ENCODE results near the gene PTPN6.

The PTPN6 gene

DNA sequence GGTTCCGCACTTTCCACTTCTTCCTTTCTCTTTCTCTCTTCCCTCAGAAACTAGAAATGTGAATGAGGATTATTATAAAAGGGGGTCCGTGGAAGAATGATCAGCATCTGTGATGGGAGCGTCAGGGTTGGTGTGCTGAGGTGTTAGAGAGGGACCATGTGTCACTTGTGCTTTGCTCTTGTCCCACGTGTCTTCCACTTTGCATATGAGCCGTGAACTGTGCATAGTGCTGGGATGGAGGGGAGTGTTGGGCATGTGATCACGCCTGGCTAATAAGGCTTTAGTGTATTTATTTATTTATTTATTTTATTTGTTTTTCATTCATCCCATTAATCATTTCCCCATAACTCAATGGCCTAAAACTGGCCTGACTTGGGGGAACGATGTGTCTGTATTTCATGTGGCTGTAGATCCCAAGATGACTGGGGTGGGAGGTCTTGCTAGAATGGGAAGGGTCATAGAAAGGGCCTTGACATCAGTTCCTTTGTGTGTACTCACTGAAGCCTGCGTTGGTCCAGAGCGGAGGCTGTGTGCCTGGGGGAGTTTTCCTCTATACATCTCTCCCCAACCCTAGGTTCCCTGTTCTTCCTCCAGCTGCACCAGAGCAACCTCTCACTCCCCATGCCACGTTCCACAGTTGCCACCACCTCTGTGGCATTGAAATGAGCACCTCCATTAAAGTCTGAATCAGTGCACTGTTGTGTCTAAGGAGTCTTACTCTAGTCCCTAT lies 28.0 kb upstream of the PTPN6 start:
- no peak for DNase-seq

DNA sequence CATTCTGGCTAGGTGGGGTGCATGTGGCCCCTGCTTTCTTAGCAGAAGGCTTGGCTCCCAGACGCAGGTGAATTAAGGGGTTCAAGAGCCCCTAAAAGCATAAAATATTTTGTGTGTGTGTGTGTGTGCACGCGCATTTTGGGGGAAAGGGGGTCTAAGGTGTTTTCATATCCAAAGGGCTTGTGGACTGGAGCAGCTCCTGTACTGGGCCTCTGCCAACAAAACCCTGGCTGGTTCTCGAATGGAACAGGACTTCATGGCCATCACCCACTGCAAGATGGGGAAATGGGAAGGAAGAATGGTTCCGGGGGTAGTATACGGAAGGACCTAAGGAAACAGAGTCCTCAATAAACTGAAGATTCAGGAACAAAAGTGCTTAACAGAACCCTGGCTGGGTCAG lies 27.3 kb upstream of the PTPN6 start:
- no peak for DNase-seq

DNA sequence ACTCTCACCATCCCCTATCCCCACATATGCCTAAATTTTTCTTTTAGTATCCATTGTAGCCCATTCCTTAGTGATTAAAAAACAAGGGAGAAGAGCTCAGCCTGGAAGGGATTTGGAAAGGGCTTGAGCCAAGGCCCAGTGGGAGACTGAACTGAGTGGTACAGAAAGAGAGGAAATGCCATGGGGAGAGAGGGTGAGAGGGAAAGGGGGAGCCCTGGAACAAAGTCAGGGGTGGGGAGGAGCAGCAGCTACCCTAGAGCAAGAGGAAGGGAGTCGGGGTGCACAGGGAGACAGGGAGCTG lies 26.0 kb upstream of the PTPN6 start:
- DNase-seq = no peak

DNA sequence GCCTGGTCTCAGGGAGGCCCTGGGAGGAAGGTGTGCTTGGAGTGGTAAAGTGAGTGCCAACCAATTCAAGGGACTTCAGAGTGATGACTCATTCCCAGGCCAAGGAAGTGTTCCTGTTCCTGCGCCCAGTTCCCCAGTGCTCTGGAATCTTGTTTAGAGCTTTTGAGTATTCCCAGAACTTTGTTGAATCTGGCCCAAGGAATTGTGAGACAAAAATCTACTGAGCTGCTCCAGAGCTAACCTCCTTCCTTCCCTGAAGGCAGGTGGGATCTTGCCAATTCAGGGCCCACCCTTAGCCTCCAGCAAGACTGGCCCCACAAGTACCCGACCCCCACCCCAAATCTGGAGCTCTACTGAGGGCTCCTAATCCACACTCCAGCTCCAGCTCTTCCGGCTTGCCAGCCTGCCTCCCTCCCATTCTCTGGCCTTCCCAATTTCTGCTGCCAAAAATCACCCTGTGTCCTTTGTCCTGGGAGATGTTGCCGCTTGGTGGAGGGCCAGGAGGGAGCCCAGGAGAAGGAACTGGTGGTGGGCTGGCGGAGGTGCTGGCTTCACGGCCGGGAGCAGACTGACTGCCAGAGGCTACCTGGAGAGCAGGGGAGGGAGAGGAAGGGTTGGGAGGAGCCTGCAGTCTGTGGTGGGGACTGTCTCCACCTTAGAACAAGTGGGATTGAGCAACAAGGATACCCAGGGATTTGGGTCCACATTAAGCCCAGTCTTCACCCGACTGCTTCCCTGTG lies 25.4 kb upstream of the PTPN6 start:
- peak in 2 of 3 donors; percentile 25 to 43 for DNase-seq

DNA sequence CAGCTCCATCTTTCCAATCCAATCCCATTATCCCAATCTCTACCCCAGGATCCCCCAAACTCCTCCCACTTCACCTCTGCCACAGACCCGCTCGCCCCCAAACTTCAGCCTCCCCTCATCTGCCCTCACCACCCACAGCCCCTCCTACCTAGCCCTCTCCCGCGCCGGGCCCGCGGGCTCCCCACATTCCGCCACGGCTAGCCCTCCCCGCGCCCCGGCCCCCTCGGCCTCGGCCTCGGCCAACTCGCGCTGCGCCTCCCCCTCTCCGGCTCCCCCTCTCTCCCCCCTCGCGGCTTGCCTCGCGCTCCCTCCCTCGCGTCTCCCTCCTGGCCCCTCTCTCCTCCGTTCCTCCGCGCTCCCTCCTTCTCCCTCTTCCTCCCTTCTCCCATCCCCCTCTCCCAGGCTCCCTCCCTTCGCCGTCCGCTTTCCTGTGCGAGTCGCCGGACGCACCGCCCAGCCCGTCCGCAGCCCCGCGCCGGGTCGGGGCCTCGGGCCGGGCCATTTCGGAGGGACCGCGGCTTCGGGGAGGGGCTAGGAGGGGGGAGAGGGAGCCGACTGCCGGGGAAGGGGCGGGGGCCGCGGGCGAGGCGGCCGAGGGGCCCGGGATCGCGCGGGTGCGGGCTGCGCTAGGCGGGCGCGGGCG lies 23.7 kb upstream of the PTPN6 start, which contains the start of gene ATN1:
TSS of gene ATN1 (plus strand) at position 581 of the 643 bp plus-strand sequence. CDS start 6,043 bp downstream, outside the sequence.
- DNase-seq = peak in 2 of 3 donors; percentile 52 to 75

DNA sequence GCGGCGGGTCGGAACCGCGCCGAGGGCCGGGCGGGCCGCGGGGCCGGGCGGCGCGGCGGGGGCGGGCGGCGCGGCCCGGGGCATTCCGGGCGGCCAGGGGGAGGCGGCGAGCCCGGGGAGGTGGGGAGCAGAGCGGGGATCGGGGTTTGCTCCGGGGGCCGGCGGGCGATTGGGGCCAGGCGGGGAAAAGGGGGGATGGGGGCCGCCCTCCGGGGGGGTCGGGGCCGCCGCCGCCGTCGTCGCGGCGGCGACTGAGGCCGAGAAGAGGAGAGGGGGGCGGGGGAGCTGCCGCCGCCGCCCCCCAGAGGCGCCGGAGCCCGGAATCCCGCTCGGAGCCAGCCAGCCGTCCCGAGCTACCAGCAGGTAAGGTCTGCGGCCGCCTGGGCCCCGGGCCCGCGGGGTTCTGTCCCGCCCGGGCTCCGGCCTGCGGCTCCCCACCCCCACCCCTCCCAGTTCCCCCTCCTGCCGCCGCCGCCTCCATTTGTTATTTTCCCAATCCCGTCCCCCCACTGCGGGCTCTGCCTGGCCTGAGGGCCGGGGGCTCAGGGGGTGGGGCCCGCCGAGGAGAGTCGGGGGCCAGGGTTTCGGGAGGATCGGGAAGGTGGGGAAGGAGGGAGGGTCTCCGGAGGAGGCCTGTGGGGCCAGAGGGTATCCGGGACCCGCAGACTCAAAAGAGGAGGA lies 23.0 kb upstream of the PTPN6 start:
- DNase-seq = peak in 1 of 3 donors; percentile 43

DNA sequence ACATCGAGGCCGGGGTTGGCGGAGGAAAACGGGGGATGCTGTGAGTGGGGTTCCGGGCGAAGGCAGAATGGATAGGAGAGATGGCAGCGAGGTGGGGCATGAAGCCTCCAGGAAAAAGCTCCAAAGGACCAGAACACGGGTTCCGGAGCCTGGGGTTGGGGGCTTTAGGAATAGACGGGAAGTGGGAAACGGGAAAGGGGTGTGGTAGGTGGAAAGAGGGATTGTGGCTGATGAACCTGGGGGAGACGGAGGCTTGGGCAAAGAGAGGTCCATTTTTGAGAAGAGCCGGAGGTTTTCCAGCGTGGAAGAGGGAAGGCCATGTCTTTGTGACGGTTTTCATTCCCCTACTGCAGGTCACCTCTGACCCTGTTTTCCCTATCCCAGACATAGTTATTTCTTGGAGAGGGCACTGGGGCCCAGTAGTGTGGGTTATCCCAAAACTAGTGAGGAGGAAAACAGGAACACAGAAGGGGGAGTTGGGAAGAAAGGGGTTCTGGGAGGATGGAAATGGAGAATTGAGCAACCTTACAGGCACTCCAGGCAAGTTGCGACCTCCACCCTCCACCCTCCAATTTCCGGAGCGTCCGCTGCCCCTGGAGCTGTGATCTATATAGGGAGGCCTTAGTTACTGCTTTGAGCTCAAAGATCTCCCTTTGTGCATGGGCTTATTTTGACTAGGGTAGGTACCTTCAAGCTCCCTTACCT lies 22.3 kb upstream of the PTPN6 start:
- DNase-seq = no peak

DNA sequence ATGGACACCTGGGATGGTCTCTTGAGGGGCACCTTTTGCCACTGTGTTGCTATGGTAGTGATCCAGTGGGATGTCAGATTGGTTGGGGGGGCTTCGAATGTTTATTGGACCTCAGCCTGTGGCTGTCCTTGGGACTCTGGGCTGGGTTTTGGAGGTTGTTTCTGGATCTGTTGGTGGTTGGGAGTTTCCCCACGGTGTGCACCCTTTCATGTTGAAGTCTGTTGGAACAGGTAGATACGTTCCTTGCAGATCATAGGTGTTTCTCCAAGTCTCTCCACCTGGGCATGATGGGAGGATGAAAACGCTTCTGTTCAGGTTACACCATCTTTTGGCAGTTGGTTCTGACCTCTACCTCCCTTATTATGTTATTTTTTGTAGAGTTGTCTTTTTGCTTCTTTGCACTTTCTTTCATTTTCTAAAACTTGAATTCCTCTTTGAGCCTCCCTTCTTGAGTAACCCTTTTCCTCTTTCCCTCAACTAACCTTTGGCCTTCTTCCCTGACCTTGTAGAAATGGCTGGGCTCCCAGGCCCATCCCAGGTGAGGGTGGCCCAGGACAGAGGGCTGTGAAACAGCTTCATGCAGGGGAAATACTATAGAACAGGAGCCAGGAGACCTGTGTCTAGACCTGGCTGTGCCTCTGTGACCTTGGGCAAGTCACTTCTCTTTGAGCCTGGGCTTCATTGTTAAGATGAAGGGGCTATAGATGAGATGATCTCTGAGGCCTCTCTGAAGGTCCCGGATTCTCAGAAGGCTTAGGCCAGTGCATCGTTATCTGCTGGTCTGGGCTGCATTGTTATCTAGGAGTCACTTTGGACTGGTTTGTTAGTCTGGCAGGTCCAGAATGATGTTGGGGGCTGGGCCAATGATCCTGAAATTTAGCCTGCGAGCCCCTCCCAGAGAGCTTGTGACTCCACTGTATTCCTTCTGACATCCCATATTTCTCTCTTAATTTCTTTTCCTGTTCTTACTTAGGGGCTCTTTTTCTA lies 21.4 kb upstream of the PTPN6 start:
- DNase-seq = no peak

DNA sequence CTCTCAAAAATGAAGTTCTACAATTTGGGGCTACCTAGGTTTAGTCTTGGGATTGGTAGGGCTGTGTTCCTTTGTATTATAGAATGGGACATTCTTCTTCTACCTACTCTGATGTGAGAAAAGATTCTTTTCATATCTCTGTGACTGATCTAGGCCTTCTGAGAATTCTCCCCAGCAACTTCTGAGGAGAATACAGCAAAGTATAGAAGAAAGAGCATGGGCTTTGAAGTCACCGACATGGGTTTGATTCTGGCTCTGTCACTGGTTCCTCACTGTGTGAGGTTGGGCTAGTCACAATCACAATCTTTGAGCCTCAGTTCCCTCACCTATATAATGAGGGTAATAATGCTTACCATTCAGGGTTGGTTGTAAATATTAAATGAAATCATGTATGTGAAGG lies 18.4 kb upstream of the PTPN6 start:
- no peak for DNase-seq

DNA sequence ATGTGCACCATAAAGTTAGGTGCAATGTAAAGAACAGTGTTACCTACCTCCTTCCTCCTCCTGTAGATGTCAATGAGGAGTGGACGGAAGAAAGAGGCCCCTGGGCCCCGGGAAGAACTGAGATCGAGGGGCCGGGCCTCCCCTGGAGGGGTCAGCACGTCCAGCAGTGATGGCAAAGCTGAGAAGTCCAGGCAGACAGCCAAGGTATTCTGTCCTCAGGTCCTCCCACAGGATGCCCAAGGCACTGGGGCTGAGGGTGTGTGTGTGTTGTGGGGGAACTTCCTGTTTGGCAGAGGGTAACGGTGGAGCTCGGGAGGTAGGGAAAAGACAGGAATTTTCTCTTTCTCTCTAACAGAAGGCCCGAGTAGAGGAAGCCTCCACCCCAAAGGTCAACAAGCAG lies 17.0 kb upstream of the PTPN6 start:
- no peak for DNase-seq

DNA sequence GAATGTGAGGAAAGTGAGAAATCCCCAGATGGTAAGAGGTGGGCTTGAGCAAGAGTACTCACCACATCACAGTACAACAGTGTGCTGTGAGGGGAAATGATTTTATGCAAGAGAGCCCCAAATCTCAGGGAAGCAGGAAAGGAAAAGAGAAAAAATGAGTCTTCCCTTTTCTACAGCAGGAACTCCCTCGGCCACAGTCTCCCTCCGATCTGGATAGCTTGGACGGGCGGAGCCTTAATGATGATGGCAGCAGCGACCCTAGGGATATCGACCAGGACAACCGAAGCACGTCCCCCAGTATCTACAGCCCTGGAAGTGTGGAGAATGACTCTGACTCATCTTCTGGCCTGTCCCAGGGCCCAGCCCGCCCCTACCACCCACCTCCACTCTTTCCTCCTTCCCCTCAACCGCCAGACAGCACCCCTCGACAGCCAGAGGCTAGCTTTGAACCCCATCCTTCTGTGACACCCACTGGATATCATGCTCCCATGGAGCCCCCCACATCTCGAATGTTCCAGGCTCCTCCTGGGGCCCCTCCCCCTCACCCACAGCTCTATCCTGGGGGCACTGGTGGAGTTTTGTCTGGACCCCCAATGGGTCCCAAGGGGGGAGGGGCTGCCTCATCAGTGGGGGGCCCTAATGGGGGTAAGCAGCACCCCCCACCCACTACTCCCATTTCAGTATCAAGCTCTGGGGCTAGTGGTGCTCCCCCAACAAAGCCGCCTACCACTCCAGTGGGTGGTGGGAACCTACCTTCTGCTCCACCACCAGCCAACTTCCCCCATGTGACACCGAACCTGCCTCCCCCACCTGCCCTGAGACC lies 15.6 kb upstream of the PTPN6 start:
- peak; percentile 65 to 77 (median 72) for DNase-seq

DNA sequence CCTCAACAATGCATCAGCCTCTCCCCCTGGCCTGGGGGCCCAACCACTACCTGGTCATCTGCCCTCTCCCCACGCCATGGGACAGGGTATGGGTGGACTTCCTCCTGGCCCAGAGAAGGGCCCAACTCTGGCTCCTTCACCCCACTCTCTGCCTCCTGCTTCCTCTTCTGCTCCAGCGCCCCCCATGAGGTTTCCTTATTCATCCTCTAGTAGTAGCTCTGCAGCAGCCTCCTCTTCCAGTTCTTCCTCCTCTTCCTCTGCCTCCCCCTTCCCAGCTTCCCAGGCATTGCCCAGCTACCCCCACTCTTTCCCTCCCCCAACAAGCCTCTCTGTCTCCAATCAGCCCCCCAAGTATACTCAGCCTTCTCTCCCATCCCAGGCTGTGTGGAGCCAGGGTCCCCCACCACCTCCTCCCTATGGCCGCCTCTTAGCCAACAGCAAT lies 14.9 kb upstream of the PTPN6 start:
- peak in 1 of 3 donors; percentile 46 for DNase-seq

DNA sequence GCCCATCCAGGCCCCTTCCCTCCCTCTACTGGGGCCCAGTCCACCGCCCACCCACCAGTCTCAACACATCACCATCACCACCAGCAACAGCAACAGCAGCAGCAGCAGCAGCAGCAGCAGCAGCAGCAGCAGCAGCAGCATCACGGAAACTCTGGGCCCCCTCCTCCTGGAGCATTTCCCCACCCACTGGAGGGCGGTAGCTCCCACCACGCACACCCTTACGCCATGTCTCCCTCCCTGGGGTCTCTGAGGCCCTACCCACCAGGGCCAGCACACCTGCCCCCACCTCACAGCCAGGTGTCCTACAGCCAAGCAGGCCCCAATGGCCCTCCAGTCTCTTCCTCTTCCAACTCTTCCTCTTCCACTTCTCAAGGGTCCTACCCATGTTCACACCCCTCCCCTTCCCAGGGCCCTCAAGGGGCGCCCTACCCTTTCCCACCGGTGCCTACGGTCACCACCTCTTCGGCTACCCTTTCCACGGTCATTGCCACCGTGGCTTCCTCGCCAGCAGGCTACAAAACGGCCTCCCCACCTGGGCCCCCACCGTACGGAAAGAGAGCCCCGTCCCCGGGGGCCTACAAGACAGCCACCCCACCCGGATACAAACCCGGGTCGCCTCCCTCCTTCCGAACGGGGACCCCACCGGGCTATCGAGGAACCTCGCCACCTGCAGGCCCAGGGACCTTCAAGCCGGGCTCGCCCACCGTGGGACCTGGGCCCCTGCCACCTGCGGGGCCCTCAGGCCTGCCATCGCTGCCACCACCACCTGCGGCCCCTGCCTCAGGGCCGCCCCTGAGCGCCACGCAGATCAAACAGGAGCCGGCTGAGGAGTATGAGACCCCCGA lies 14.3 kb upstream of the PTPN6 start:
- peak in 1 of 3 donors; percentile 39 for DNase-seq

DNA sequence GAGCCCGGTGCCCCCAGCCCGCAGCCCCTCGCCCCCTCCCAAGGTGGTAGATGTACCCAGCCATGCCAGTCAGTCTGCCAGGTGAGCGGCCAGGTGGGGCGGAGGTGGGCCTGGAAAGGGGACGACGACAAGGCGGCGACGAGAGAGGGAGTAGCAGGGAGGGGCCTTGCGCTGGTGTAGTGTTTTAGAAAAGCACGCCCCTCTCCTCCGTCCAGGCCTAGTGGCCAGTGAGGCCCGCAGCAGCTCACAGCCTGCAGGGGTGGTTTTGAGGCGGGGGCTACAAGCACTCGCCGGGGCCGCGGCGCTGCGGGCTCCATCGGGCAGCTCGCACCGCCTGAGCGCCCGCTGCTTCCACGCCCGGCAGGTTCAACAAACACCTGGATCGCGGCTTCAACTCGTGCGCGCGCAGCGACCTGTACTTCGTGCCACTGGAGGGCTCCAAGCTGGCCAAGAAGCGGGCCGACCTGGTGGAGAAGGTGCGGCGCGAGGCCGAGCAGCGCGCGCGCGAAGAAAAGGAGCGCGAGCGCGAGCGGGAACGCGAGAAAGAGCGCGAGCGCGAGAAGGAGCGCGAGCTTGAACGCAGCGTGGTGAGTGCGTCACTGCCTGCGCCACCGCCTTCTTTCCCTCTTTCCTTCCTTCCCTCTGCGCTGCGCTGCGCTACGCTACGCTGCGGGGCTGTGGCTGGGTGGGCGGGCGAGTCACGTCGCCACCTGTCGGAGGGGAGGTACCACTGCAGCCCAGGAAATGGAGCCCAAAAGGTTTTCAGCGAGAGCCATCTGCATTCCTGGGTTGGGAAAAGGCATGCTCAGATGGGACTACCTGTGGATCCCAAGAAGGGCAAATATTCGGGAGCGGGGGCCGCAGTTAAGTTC lies 13.4 kb upstream of the PTPN6 start:
- peak; percentile 95 to 96 (median 96) for DNase-seq

DNA sequence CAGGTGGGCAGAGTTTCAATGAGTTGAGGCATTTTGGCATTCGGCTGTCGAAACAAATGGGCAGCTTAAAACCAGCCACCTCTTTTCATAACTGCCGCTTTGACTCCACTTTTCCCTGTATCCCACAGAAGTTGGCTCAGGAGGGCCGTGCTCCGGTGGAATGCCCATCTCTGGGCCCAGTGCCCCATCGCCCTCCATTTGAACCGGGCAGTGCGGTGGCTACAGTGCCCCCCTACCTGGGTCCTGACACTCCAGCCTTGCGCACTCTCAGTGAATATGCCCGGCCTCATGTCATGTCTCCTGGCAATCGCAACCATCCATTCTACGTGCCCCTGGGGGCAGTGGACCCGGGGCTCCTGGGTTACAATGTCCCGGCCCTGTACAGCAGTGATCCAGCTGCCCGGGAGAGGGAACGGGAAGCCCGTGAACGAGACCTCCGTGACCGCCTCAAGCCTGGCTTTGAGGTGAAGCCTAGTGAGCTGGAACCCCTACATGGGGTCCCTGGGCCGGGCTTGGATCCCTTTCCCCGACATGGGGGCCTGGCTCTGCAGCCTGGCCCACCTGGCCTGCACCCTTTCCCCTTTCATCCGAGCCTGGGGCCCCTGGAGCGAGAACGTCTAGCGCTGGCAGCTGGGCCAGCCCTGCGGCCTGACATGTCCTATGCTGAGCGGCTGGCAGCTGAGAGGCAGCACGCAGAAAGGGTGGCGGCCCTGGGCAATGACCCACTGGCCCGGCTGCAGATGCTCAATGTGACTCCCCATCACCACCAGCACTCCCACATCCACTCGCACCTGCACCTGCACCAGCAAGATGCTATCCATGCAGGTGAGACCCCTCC lies 12.6 kb upstream of the PTPN6 start:
- DNase-seq = no peak

DNA sequence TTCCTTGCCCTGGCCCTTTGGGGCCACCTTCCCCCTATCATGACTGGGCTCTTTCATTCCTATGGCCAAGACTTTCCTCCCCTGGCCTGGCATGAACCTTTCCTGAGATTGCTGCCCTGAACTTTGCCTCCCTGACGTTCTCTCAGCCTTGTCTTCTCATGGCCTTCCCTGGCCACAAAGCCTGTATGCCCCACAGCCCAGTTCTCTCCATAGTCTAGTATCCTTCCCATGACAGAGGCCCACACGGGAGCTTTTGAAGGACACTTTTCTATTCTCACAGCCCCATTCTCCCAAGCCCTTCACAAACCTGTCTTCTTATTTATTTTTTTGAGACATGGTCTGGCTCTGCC lies 12.0 kb upstream of the PTPN6 start:
- DNase-seq = no peak

DNA sequence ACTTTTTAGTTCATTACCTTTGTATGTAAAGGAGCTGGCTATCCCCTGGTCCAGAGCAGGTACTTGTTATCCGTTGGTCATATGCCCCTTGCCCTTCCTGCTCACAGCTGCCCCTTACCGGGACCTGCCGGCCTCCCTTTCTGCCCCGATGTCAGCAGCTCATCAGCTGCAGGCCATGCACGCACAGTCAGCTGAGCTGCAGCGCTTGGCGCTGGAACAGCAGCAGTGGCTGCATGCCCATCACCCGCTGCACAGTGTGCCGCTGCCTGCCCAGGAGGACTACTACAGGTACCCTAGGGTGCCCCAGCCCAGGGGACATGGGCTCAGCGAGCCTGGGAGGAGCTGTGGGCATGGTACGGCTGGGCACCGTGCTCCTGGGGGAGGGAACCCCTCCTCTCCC lies 9.9 kb upstream of the PTPN6 start:
- DNase-seq = no peak

DNA sequence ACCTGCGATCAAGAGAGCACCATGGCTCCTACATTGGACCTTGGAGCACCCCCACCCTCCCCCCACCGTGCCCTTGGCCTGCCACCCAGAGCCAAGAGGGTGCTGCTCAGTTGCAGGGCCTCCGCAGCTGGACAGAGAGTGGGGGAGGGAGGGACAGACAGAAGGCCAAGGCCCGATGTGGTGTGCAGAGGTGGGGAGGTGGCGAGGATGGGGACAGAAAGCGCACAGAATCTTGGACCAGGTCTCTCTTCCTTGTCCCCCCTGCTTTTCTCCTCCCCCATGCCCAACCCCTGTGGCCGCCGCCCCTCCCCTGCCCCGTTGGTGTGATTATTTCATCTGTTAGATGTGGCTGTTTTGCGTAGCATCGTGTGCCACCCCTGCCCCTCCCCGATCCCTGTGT lies 9.4 kb upstream of the PTPN6 start:
- no peak for DNase-seq

Data from suppressor macrophage treated with lipopolysaccharide for 1 hour (primary cell).